ENCODE data around the gene PNMA8A. TPM values are rescaled to one million over a fixed set of nuclear protein-coding genes. Genes with fewer than 3 reads are reported as not detected.

Gene PNMA8A
- total RNA-seq, 4 donors from 2014 or later = 1.4 to 5.3 (median 2.5) TPM

DNA sequence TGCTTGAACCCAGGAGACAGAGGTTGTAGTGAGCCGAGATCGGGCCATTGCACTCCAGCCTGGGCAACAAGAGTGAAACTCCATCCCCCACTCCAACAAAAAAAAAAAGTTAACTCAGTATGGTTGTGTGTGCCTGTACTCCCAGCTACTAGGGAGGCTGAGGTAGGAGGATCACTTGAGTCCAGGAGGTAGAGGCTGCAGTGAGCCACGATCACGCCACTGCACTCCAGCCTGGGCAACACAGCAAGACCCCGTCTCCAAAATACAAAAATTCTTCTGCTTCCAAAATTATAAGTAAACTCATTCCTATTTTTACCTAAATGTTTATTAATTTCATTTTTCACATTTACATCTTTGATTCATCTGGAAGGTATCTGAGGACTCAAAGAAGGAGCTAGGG lies 14.4 kb downstream of the PNMA8A start:
- WGBS = 96% methylated on average over 5 of the region's 5 CpGs
- Histone ChIP-seq H3K27me3 (no peaks in the 10 kb centered on the region), H3K36me3 (no peaks in the 10 kb centered on the region), H3K4me1 (peaks cover 0 to 8% (median 6%) of the 10 kb centered on the region in 4 donors), H3K27ac (replicated peaks in 1 of 4) (no peak overlapping the region), H3K9me3 (no peaks in the 10 kb centered on the region), H3K4me3 (no peak overlapping the region)
- no peak for DNase-seq (ENCODE audit: extremely low spot score)
- TF ChIP-seq POLR2AphosphoS5 (IDR thresholded peaks at IDR 0.05) (no peak), POLR2A (IDR thresholded peaks at IDR 0.05; ENCODE audit: low read depth) (no peak), EP300 (IDR thresholded peaks at IDR 0.05) (no peak)
- TF ChIP-seq, protein P1, sequence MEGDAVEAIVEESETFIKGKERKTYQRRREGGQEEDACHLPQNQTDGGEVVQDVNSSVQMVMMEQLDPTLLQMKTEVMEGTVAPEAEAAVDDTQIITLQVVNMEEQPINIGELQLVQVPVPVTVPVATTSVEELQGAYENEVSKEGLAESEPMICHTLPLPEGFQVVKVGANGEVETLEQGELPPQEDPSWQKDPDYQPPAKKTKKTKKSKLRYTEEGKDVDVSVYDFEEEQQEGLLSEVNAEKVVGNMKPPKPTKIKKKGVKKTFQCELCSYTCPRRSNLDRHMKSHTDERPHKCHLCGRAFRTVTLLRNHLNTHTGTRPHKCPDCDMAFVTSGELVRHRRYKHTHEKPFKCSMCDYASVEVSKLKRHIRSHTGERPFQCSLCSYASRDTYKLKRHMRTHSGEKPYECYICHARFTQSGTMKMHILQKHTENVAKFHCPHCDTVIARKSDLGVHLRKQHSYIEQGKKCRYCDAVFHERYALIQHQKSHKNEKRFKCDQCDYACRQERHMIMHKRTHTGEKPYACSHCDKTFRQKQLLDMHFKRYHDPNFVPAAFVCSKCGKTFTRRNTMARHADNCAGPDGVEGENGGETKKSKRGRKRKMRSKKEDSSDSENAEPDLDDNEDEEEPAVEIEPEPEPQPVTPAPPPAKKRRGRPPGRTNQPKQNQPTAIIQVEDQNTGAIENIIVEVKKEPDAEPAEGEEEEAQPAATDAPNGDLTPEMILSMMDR (IDR thresholded peaks at IDR 0.05) = no peak
- intact Hi-C loops (cut with DNase I) = no loop called here

DNA sequence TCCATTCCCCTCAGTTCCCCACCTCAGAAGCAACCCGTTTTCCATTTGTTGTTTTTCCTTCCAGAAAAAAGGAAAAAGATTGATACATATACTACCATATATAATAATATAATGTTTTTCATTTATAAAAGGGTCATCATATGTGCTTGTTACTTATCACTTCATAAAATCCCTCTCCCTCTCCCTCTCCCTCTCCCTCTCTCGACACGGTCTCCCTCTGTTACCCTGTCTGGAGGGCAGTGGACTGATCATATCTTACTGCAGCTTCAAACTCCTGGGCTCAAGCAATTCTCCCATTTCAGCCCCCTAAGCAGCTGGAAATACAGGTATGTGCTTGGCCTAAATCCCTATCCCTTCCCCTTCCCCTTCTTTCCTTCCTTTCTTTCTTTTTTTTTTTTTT lies 17.1 kb downstream of the PNMA8A start:
- peaks cover 0 to 8% (median 6%) of the 10 kb centered on the region in 4 donors for H3K4me1 ChIP-seq
- no peaks in the 10 kb centered on the region for H3K27me3 ChIP-seq
- no peaks in the 10 kb centered on the region for H3K9me3 ChIP-seq
- H3K27ac ChIP-seq (replicated peaks in 1 of 4) = no peak overlapping the region
- H3K4me3 ChIP-seq = no peak overlapping the region
- no peak for DNase-seq (ENCODE audit: extremely low spot score)
- no peaks in the 10 kb centered on the region for H3K36me3 ChIP-seq
- intact Hi-C loops (cut with DNase I) = no loop called here
- 66% methylated on average over 3 of the region's 3 CpGs for WGBS
- TF ChIP-seq, protein P1 (IDR thresholded peaks at IDR 0.05) = no peak
- TF ChIP-seq EP300 (IDR thresholded peaks at IDR 0.05) (no peak), POLR2A (IDR thresholded peaks at IDR 0.05; ENCODE audit: low read depth) (no peak), POLR2AphosphoS5 (IDR thresholded peaks at IDR 0.05) (no peak)

DNA sequence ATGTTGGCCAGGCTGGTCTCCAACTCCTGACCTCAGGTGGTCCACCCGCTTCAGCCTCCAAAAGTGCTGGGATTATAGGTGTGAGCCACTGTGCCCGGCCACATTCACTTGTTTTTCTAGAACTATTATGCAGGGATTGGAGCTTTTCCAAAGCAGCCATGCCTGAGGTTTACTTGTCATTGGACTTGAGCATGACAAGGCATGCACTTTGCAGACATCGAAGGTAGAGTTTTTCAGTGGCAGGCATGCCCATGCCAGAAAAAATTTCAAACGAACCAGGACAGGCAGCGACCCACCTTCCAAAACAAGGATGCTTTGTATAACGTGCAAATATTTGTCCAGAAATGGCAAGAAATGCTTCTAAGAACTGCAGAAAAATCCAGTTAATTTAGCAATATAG lies 17.7 kb downstream of the PNMA8A start:
- WGBS = 86% methylated on average over 4 of the region's 6 CpGs
- TF ChIP-seq POLR2AphosphoS5 (IDR thresholded peaks at IDR 0.05) (no peak), POLR2A (IDR thresholded peaks at IDR 0.05; ENCODE audit: low read depth) (no peak), EP300 (IDR thresholded peaks at IDR 0.05) (no peak)
- TF ChIP-seq, protein P1 (IDR thresholded peaks at IDR 0.05) = no peak
- peaks cover 0 to 8% (median 6%) of the 10 kb centered on the region in 4 donors for H3K4me1 ChIP-seq

DNA sequence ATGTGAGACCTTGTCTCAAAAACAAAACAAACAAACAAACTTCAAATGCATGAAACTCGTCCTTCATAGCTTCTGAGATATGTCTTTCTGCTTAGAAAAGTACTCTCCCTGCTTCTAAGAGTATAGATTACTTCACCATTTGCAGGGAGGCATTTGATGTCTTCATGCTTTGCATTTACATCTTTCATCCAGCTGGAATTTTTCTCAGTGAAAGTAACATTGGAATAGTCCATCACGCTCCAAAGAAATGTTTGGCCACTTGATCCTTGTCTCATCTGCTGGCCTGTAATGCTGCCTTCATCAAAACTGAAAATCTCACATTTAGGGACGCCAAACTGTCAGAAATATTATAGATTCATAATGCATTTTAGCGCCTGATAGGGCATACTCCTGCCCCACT lies 19.2 kb downstream of the PNMA8A start:
- peaks cover 0 to 8% (median 6%) of the 10 kb centered on the region in 4 donors for H3K4me1 ChIP-seq
- H3K27me3 ChIP-seq = no peaks in the 10 kb centered on the region
- no peak overlapping the region for H3K4me3 ChIP-seq
- intact Hi-C loops (cut with DNase I) = no loop called here
- no peaks in the 10 kb centered on the region for H3K9me3 ChIP-seq
- TF ChIP-seq POLR2AphosphoS5 (IDR thresholded peaks at IDR 0.05) (no peak), POLR2A (IDR thresholded peaks at IDR 0.05; ENCODE audit: low read depth) (no peak), EP300 (IDR thresholded peaks at IDR 0.05) (no peak)
- TF ChIP-seq, protein P1 (IDR thresholded peaks at IDR 0.05) = no peak
- WGBS = 45% methylated on average over 4 of the region's 4 CpGs
- no peak overlapping the region for H3K27ac ChIP-seq (replicated peaks in 1 of 4)
- DNase-seq (ENCODE audit: extremely low spot score) = no peak
- H3K36me3 ChIP-seq = no peaks in the 10 kb centered on the region

More for the DNA sequence above, 17.7 kb downstream of the PNMA8A start:
- Histone ChIP-seq H3K9me3 (no peaks in the 10 kb centered on the region), H3K4me3 (no peak overlapping the region), H3K36me3 (no peaks in the 10 kb centered on the region), H3K27me3 (no peaks in the 10 kb centered on the region), H3K27ac (replicated peaks in 1 of 4) (no peak overlapping the region)
- DNase-seq (ENCODE audit: extremely low spot score) = no peak
- intact Hi-C loops (cut with DNase I) = no loop called here

DNA sequence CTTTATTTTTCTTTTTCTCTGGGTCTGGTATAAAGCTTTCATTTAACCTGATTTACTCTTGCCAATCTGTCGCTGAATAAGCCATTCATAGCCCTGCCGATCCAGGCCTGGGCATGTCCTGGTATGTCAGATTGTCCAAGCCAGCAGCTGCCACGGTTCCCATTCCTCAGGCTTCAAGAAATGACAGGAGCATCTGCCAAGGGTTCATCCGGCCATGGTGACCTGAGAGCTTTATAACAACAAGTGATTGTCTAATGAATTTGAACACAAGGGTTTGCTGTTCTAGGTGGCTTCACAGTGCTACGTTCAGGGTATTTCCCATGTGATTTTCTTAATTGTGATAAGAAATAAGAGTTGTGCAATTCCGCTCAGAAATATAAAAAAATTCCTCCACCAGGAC lies 20.0 kb downstream of the PNMA8A start:
- TF ChIP-seq, protein P1 (IDR thresholded peaks at IDR 0.05) = no peak
- TF ChIP-seq POLR2AphosphoS5 (IDR thresholded peaks at IDR 0.05) (no peak), EP300 (IDR thresholded peaks at IDR 0.05) (no peak), POLR2A (IDR thresholded peaks at IDR 0.05; ENCODE audit: low read depth) (no peak)
- no peaks in the 10 kb centered on the region for H3K27me3 ChIP-seq
- H3K36me3 ChIP-seq = no peaks in the 10 kb centered on the region
- no peak for DNase-seq (ENCODE audit: extremely low spot score)
- no peak overlapping the region for H3K27ac ChIP-seq (replicated peaks in 1 of 4)
- no peaks in the 10 kb centered on the region for H3K9me3 ChIP-seq
- WGBS = 82% methylated on average over 6 of the region's 6 CpGs
- no peak overlapping the region for H3K4me3 ChIP-seq
- H3K4me1 ChIP-seq = peaks cover 0 to 3% (median 2%) of the 10 kb centered on the region in 4 donors
- intact Hi-C loops (cut with DNase I) = no loop called here

Data from esophagus muscularis mucosa (tissue), 4 donors.